ENCODE measurements around the gene APOO. TPM values are rescaled to one million over a fixed set of nuclear protein-coding genes. Genes with fewer than 3 reads are reported as not detected.
"Not testable (repeated sequence)": the region's sequence is repeated elsewhere in the genome, so short reads cannot be mapped to it uniquely, and the experiment has no call there.

APOO gene
- polyA plus RNA-seq, 1 donor from 2014 or later, result 42.5 TPM

GRCh38 chrX:23864742-23865326 lies 42.9 kb downstream of the APOO start:
- Histone ChIP-seq H3K9me2 (ENCODE audit: insufficient read depth, low read length) (no peaks in the 10 kb centered on the region), H3K36me3 (ENCODE audit: insufficient read depth, low read length) (no peaks in the 10 kb centered on the region), H3K4me2 (ENCODE audit: low read length) (no peak overlapping the region), H2AFZ (ENCODE audit: low read depth, low read length) (no peak overlapping the region), H4K20me1 (ENCODE audit: insufficient read depth) (no peaks in the 10 kb centered on the region), H3K9ac (ENCODE audit: low read length) (no peak overlapping the region), H3K27ac (ENCODE audit: low read length) (no peak overlapping the region), H3K79me2 (replicated peaks; ENCODE audit: insufficient read depth, low read length) (no peaks in the 10 kb centered on the region), H3K27me3 (ENCODE audit: insufficient read depth, low read depth, low read length) (no peaks in the 10 kb centered on the region), H3F3A (ENCODE audit: insufficient read depth, low read length, poor library complexity, severe bottlenecking) (no peaks in the 10 kb centered on the region), H3K4me3 (ENCODE audit: low read length) (no peak overlapping the region), H3K9me3 (ENCODE audit: low read length) (no peaks in the 10 kb centered on the region)
- TF ChIP-seq REST (IDR thresholded peaks at IDR 0.05; ENCODE audit: borderline replicate concordance), result no peak
- TF ChIP-seq EP300 (conservative IDR thresholded peaks at IDR 0.05; ENCODE audit: poor library complexity, severe bottlenecking), result no peak
- no peak for TF ChIP-seq TAF1 (IDR thresholded peaks at IDR 0.05; ENCODE audit: low read depth)
- no peak for TF ChIP-seq POLR2AphosphoS5 (IDR thresholded peaks at IDR 0.05)
- TF ChIP-seq EZH2 (IDR thresholded peaks at IDR 0.05; ENCODE audit: borderline replicate concordance, insufficient read depth, low read length, poor library complexity, severe bottlenecking), result no peak
- no peak for TF ChIP-seq SMC3 (conservative IDR thresholded peaks at IDR 0.05; ENCODE audit: poor library complexity)
- TF ChIP-seq MXI1 (conservative IDR thresholded peaks at IDR 0.05; ENCODE audit: poor library complexity, severe bottlenecking), result no peak
- no peak for TF ChIP-seq RAD21 (conservative IDR thresholded peaks at IDR 0.05)
- TF ChIP-seq CTCF (IDR thresholded peaks at IDR 0.05; ENCODE audit: poor library complexity, severe bottlenecking), result no peak

GRCh38 chrX:23861952-23862351 lies 45.8 kb downstream of the APOO start:
- not testable (repeated sequence) for H3F3A ChIP-seq (ENCODE audit: insufficient read depth, low read length, poor library complexity, severe bottlenecking); H4K20me1 ChIP-seq (ENCODE audit: insufficient read depth); H3K9me2 ChIP-seq (ENCODE audit: insufficient read depth, low read length); H3K9me3 ChIP-seq (ENCODE audit: low read length); H3K79me2 ChIP-seq (replicated peaks; ENCODE audit: insufficient read depth, low read length); H3K27ac ChIP-seq (ENCODE audit: low read length); H3K9ac ChIP-seq (ENCODE audit: low read length); H3K27me3 ChIP-seq (ENCODE audit: insufficient read depth, low read depth, low read length); H3K4me3 ChIP-seq (ENCODE audit: low read length); H3K36me3 ChIP-seq (ENCODE audit: insufficient read depth, low read length); H3K4me2 ChIP-seq (ENCODE audit: low read length); H2AFZ ChIP-seq (ENCODE audit: low read depth, low read length)

Data from neural cell (in vitro differentiated cells).